Stimulated activated CD8-positive, alpha-beta memory T cell treated with anti-CD3 and anti-CD28 coated beads, Interleukin-12 subunit alpha, Interleukin-12 subunit beta, amount 100 ng/mL, for 1 hour (primary cell): ENCODE data around the gene NUDT19.
"Not testable (repeated sequence)": the region's sequence is repeated elsewhere in the genome, so short reads cannot be mapped to it uniquely, and the experiment has no call there.

Experiments used
- DNase-seq: peaks from one replicate; pipeline ENCODE4 v3.0.0-alpha.2; 2020; ENCODE audit warnings: low read depth

NUDT19 gene

DNA sequence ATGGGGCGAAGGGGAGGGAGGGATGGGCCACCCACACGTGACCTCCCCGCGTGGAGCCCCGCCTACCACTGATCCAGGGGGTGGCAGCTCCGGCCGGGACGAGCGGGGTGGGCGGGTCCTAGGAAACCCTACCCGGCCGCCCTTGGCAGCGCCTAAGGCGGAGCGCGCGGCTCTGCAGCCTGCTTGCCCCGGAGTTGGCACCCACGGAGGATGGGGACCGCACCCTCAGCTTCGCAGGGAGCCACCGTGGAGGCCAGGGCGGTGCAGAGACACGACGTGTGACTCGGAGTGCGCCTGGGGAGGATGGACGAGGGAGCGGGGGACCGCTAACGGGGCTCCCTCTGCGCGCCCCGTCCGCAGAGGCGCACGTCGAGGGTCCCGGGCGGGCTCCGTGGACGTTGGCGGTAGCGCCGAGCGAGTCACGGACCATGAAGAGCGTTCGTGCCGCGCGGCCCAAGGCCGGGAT lies 15.9 kb upstream of the NUDT19 start, which contains the start of gene RGS9BP:
TSS of gene RGS9BP (plus strand) at position 129 of the 466 bp plus-strand sequence. CDS start 416 bp downstream, outside the sequence.
- peak; percentile 45 for DNase-seq

DNA sequence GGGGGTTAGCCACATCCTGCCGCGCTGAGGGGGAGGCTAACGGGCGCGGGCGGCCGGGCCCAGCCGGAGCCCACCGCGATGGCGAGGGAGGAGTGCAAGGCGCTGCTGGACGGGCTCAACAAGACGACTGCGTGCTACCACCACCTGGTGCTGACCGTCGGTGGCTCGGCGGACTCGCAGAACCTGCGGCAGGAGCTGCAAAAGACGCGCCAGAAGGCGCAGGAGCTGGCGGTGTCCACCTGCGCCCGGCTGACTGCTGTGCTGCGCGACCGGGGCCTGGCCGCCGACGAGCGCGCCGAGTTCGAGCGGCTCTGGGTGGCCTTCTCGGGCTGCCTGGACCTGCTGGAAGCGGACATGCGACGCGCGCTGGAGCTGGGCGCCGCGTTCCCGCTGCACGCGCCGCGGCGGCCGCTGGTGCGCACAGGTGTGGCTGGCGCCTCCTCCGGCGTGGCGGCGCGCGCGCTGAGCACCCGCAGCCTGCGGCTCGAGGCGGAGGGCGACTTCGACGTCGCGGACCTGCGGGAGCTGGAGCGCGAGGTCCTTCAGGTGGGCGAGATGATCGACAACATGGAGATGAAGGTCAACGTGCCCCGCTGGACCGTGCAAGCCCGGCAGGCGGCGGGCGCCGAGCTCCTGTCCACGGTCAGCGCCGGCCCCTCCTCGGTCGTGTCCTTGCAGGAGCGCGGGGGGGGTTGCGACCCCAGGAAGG lies 15.3 kb upstream of the NUDT19 start:
- no peak for DNase-seq

DNA sequence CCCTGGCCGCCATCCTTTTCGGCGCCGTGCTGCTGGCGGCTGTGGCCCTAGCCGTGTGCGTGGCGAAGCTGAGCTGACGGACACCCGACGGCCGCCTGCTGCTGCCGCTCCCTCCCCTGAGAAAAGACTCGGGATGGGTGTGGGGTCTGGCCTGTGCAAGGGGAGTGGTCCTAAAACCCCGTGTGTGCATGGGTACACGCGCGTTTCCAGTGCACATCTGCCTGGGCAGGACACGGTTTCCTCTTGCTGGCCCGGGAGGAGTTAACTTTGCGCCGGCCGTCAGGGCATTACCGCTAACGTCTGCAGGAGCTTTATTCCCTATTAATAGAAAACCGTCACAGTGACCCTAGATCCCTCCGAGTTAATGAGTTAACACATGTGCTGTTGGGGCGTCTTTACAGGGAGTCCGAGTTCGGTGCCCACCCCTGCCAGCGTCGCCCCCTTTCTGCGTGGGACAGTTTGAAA lies 14.7 kb upstream of the NUDT19 start:
- no peak for DNase-seq

GRCh38 chr19:32677657-32678056 lies 14.0 kb upstream of the NUDT19 start:
- DNase-seq: no peak

- DNase-seq: no peak
Observed at GRCh38 chr19:32680986-32681385, 10.6 kb upstream of the NUDT19 start.

- DNase-seq: no peak
Observed at GRCh38 chr19:32682317-32682716, 9.3 kb upstream of the NUDT19 start.

- no peak for DNase-seq
Observed at GRCh38 chr19:32686847-32687475, 4.7 kb upstream of the NUDT19 start.

GRCh38 chr19:32687681-32688080 lies 3.9 kb upstream of the NUDT19 start:
- no peak for DNase-seq

GRCh38 chr19:32688311-32688710 lies 3.3 kb upstream of the NUDT19 start:
- DNase-seq: no peak

DNA sequence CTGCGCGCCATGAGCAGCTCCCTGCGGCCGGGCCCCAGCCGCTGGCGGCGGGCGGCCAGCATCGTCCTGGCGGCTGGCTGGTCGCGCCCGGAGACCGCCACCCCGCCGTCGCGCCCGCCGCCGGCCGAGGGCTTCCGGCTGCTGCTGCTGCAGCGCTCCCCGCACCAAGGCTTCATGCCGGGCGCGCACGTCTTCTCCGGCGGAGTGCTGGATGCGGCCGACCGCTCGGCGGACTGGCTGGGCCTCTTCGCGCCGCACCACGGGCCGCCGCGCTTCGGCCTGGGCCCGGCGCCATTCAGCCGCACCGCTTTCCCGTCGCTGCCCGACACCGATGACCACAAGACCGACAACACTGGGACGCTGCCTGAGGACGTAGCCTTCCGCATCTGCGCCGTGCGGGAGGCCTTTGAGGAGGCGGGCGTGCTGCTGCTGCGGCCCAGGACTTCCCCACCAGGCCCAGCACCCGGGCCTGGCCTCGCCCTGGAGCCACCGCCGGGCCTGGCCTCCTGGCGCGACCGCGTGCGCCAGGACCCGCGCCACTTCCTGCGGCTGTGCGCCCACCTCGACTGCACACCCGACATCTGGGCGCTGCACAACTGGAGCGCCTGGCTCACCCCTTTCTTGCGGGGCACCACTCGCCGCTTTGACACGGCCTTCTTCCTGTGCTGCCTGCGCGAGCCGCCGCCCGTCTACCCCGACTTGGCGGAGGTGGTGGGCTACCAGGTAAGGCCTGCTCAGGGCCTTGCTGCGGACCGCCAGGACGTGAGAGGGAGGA lies 518 bp downstream of the NUDT19 start:
- no peak for DNase-seq

DNA sequence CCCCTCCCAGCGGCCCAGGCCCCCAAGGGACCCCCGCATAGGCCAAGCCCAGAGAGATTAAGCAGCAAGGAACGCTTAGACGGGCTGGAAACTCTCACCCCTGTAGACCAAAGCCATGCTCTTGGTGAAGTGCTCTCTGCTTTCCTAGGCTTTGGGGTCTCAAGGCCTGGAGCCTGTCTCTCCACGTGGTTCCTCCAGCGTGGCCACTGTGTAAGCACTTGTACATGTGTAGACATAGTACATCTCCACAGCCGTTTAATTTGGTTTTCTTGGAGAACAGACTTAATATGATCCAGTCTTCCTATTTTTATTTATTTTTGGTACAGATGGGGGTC lies 1.1 kb downstream of the NUDT19 start:
- DNase-seq: no peak

DNA sequence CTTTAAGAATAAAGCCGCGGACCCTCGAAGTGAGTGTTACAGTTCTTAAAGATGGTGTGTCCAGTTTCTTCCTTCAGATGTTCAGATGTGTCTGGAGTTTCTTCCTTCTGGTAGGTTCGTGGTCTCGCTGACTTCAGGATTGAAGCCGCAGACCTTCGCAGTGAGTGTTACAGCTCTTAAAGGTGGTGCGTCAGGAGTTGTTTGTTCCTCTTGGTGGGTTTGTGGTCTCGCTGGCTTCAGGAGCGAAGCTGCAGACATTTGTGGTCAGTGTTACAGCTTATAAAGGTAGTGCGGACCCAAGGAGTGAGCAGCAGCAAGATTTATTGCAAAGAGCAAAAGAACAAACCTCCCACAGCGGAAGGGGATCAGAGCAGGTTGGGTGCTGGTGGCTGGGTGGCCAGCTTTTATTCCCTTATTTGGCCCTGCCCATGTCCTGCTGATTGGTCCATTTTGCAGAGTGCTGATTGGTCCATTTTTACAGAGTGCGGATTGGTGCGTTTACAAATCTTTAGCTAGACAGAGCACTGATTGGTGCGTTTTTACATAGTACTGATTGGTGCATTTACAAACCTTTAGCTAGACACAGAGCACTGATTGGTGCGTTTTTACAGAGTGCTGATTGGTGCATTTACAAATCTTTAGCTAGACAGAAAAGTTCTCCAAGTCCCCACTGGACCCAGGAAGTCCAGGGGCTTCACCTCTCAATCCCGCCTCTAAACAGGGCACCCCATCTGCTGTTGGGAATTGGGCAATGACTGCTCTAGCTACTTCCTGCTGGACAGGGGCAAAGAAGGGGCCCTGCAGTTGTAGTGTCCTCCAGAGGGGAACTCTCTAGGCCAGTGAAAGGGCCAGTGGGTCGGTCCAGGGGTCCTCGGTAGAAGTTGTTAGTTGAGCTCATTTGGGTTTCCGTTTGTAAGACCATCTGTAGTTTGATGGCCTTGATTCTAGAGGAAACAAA lies 1.8 kb downstream of the NUDT19 start:
- DNase-seq: not testable (repeated sequence)

DNA sequence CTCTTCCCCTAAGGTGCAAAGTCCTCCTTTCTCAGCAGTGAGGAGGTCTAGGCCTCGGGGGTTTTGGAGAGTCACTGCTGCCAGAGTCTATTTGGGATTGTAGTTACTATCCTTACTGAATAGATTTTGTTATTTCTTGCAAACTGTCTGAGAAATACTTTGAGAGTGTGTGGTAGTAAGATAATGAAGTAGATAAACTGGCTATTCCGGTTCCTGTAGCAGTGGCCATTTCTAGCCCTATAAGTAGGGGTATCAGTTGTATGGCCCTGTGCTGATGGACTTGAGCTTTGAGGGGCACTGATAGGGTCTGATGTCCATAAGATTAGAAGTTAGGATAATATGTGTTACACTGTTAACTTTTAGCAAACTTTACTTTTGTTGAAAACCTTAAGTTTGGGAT lies 2.7 kb downstream of the NUDT19 start:
- DNase-seq: not testable (repeated sequence)

- not testable (repeated sequence) for DNase-seq
Observed at GRCh38 chr19:32694851-32695250, 3.2 kb downstream of the NUDT19 start.

DNA sequence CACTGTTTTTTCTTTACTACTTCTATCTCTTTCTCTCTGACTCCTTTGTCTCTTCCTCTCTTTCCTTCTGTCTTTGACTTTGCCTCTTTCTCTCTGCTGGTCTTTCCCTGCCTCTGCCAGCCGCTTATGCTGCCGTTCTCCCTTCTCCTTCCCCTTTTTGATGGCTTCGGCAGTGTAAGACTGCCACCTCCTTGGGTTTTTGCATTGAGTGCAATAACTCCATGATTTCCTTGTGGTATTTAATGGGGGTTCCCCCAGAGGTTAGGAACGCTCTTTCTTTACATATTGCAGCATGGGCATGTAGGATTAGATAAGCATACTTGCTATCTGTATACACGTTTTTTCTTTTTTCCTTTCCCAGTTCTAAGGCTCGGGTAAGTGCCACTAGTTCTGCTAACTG lies 3.9 kb downstream of the NUDT19 start:
- DNase-seq: not testable (repeated sequence)

GRCh38 chr19:32696771-32697170 lies 5.2 kb downstream of the NUDT19 start:
- not testable (repeated sequence) for DNase-seq

GRCh38 chr19:32700129-32700528 lies 8.5 kb downstream of the NUDT19 start:
- not testable (repeated sequence) for DNase-seq

DNA sequence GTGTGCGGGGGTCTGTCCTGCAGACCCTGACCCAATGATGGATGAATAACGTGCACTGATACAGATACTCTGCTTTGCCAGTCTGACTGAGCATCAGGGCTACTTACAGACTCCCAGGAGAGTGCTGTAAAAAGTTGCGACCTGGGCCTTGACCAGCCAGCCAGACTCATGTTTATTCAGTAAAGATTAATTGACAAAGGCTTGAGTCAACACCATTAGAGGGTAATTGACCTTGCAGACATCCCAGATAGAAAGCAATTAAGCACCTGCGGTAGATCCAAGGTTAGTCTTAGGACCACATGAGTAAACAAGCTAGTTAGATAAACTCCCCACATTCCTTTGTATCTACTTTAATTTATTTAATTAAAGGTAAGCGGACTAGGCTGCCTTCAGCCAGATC lies 10.4 kb downstream of the NUDT19 start:
- DNase-seq: no peak

DNA sequence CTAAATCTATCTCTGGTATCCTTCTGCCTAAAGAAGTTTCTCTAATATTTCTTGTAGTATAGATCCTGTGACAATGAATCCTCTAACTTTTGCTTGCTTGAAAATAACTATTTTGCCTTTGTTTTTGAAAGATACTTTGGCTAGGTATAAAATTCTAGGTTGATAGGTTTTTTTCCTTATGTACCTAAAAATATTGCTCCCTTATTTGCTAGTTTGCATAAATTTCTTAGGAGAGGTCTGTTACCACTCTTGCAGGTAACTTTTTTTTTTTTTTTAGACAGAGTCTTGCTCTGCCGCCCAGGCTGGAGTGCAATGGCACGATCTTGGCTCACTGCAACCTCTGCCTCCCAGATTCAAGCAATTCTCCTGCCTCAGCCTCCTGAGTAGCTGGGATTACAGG lies 12.4 kb downstream of the NUDT19 start:
- not testable (repeated sequence) for DNase-seq

GRCh38 chr19:32708457-32708856 lies 16.8 kb downstream of the NUDT19 start:
- no peak for DNase-seq

GRCh38 chr19:32709032-32709431 lies 17.4 kb downstream of the NUDT19 start:
- no peak for DNase-seq

DNA sequence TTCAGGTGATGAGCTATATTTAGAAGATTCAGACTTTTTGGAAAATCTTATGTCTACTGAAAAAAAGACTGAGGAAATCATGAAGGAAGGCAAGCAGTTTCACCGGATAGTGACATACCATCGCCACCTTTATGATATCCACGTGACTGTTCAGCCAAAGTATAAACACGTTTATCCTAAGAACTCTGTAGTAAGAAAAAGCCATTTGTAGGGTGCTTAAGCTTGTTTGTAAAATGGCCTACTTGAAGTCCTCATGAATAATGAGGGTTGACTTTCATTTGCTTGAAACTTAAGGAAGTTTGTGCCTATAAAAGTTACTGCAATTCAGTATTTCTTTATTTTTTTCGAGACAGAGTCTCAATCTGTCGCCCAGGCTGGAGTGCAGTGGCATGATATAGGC lies 20.1 kb downstream of the NUDT19 start:
- DNase-seq: no peak
